Mucosa of descending colon (tissue), 3 donors: ENCODE measurements around the gene KLHDC9. TPM values are rescaled to one million over a fixed set of nuclear protein-coding genes. Genes with fewer than 3 reads are reported as not detected.

Experiments
- ATAC-seq: fragments of 200-7000 bp; cut with Tn5 transposase; one replicate; pipeline ENCODE4 v1.9.1; 2020; ENCODE audit warnings: mild to moderate bottlenecking, moderate library complexity
- DNase-seq, 3 donors: peaks; one replicate each; pipeline ENCODE4 v3.0.0-alpha.2; 2020
- H3K36me3 ChIP-seq: fragments of 200-600 bp; one replicate; pipeline ENCODE4 v1.8.0; 2021; ENCODE audit warnings: low read depth, mild to moderate bottlenecking
- H3K4me1 ChIP-seq: fragments of 200-600 bp; one replicate; pipeline ENCODE4 v1.8.0; 2021; ENCODE audit warnings: low read depth, mild to moderate bottlenecking
- H3K4me3 ChIP-seq: fragments of 200-600 bp; one replicate; pipeline ENCODE4 v1.8.0; 2021; ENCODE audit warnings: mild to moderate bottlenecking
- H3K9me3 ChIP-seq: fragments of 200-600 bp; one replicate; pipeline ENCODE4 v1.8.0; 2021; ENCODE audit warnings: mild to moderate bottlenecking
- intact Hi-C, 2 donors: fragments of 100-400 bp; cut with DNase I in 1 of 2; cut with micrococcal nuclease in 1 of 2; formaldehyde crosslinking; loops; one replicate each; pipeline versions ENCODE4 v1.11.0 to v1.11.1; 2022; cut with DNase I, micrococcal nuclease
- total RNA-seq, 3 donors: library from RNA; stranded (reverse); fragmentation: NEBNext Ultra II Directional in 2 of 3; extraction: Animal tissue kit (Norgen Biotek cat#: 25700) in 2 of 3; gene quantifications; one replicate each; pipeline versions ENCODE4 v1.2.1 to v1.2.4, GENCODE V29; 2021 to 2023
- TF ChIP-seq, protein P1 (sequence below): fragments of 200-600 bp; IDR thresholded peaks from one replicate; pipeline ENCODE4 v1.8.0; 2022; ENCODE audit warnings: antibody characterized with exemption, mild to moderate bottlenecking
- donor health status: DM: no; HTN: no; CAD: no; lungs with moderate emphysema.
- donor health status: DM: no; HTN: no; CAD: no.
- donor health status: DM: no; HTN: yes; CAD: no.

The KLHDC9 gene
- total RNA-seq, 3 donors from 2014 or later, result 9.5 to 10.7 (median 9.7) TPM

DNA sequence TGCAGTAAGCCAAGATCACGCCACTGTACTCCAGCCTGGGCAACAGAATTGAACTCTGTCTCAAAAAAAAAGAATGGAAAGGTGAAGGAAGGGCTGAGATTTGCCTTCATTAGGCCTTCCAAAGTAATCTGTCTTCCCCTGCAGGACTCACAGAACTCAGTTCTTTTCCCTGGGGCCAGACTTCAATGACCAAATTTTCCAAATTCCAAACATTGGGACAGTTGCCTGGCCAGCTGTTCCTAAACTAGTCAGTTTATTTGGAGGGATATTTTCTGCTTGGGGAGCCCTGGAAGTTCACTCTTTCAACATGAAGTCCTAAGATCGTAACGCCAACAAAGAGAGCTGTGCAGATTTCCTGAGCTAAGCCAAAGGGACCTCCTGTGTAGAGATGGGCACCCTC lies 39.7 kb downstream of the KLHDC9 start:
- intact Hi-C loops, result no loop called here
- Histone ChIP-seq H3K9me3 (no peaks in the 10 kb centered on the region), H3K36me3 (no peaks in the 10 kb centered on the region), H3K4me1 (peaks cover 13% of the 10 kb centered on the region), H3K4me3 (no peak overlapping the region)
- no peak for ATAC-seq
- DNase-seq, result no peak
- TF ChIP-seq, protein P1, sequence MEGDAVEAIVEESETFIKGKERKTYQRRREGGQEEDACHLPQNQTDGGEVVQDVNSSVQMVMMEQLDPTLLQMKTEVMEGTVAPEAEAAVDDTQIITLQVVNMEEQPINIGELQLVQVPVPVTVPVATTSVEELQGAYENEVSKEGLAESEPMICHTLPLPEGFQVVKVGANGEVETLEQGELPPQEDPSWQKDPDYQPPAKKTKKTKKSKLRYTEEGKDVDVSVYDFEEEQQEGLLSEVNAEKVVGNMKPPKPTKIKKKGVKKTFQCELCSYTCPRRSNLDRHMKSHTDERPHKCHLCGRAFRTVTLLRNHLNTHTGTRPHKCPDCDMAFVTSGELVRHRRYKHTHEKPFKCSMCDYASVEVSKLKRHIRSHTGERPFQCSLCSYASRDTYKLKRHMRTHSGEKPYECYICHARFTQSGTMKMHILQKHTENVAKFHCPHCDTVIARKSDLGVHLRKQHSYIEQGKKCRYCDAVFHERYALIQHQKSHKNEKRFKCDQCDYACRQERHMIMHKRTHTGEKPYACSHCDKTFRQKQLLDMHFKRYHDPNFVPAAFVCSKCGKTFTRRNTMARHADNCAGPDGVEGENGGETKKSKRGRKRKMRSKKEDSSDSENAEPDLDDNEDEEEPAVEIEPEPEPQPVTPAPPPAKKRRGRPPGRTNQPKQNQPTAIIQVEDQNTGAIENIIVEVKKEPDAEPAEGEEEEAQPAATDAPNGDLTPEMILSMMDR, result no peak

DNA sequence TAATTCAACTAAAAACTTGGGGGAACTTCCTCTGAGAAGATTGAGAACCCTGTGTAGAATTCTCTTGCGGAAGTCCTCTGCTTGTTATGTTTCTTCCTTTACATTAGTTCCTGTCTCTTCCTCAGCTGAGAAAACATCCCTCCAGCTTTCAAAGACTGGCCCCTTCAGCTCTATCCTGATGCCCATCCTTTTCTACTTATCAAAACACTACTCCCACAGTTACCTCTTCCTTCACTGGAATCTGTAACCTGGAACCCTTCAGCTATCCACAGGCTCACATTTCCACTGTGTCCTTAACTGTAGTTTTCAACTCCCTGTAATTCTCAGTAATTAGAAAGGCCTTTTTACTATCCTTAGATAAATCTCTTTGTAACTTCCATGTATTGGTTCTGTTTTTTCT lies 40.3 kb downstream of the KLHDC9 start:
- Histone ChIP-seq H3K9me3 (no peaks in the 10 kb centered on the region), H3K36me3 (no peaks in the 10 kb centered on the region), H3K4me3 (no peak overlapping the region), H3K4me1 (peaks cover 12% of the 10 kb centered on the region)
- intact Hi-C loops, result no loop called here
- TF ChIP-seq, protein P1, result no peak
- DNase-seq (no peak), ATAC-seq (no peak)

- Histone ChIP-seq H3K9me3 (no peaks in the 10 kb centered on the region), H3K36me3 (no peaks in the 10 kb centered on the region), H3K4me3 (no peak overlapping the region), H3K4me1 (no peaks in the 10 kb centered on the region)
- DNase-seq, result peak in 1 of 3 donors; percentile 80
- TF ChIP-seq, protein P1, result peak; percentile 10
- peak; percentile 30 for ATAC-seq
- intact Hi-C loops, result no loop called here
Observed at GRCh38 chr1:161139766-161140165, 41.6 kb downstream of the KLHDC9 start.

DNA sequence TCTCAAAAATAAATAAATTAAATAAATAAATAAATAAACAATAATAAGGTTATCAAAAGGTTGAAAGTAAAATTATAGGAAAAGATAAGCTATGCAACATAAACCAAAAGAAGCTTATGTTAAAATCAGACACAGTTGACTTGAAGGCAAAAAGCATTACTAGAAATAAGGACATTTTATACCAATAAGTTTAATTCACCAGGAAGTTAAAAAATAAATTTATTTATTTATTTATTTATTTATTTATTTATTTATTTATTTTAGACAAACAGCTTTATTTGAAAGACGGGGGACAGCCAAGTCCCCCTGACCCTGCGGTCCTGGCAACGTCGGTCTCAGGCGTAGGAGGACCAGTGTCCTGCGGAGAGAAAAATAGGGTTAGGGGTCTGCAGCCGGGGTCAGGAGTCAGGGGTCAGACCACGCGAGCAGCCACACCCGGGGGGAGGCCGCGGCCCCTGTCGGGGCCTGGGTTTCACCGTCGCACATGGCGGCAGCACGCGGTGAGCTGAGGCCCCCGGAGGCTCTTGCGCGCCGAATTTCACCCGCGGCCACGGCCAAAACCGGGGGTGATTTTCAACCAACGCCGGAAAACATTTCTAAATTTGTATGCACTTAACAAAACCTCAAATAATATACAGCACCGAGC lies 42.7 kb downstream of the KLHDC9 start:
- no peak for DNase-seq
- no peaks in the 10 kb centered on the region for H3K9me3 ChIP-seq
- TF ChIP-seq, protein P1, result no peak
- H3K36me3 ChIP-seq, result no peaks in the 10 kb centered on the region
- H3K4me1 ChIP-seq, result no peaks in the 10 kb centered on the region
- no peak overlapping the region for H3K4me3 ChIP-seq
- ATAC-seq, result no peak
- intact Hi-C loops, result no loop called here

DNA sequence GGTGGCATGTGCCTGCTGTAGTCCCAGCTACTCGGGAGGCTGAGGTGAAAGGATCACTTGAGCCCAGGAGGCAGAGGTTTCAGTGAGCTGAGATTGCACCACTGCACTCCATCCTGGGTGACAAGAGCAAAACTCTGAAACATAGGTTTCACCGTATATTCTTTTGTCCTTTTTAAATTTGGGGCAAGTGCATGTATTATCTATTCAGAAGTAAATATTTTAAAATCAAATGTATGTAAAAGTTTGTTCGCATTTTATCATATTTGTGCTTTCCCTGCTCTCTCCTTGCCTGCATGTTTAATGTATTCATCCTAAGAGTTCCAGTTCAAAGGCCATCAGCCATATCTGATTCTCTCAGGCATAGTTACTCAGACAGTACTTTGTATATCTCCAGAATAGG lies 47.7 kb downstream of the KLHDC9 start:
- no peak overlapping the region for H3K4me3 ChIP-seq
- no peak for ATAC-seq

More for the DNA sequence above, 47.7 kb downstream of the KLHDC9 start:
- H3K4me1 ChIP-seq, result no peaks in the 10 kb centered on the region
- no peak for DNase-seq
- H3K36me3 ChIP-seq, result no peaks in the 10 kb centered on the region
- intact Hi-C loops, result no loop called here
- TF ChIP-seq, protein P1, result no peak
- H3K9me3 ChIP-seq, result no peaks in the 10 kb centered on the region

Other genes with a start within 250 kb of the KLHDC9 start
- gene CD244, start 235.5 kb upstream of the KLHDC9 start, total RNA-seq, result 1 to 10 TPM in 2 of 3 donors, under 1 TPM in 1; 0.96 to 1.4 (median 1.2) TPM
- gene ITLN1, start 213.2 kb upstream of the KLHDC9 start, total RNA-seq, result 100 to 1,000 TPM; 103 to 254 (median 221) TPM
- not detected for gene ITLN2, start 143.6 kb upstream of the KLHDC9 start, total RNA-seq
- 100 to 1,000 TPM in 2 of 3 donors, 10 to 100 TPM in 1; 84.0 to 222 (median 157) TPM for gene F11R, start 77.2 kb upstream of the KLHDC9 start, total RNA-seq
- gene TSTD1, start 59.4 kb upstream of the KLHDC9 start, total RNA-seq, result 100 to 1,000 TPM in 1 of 3 donors, 10 to 100 TPM in 2; 48.9 to 105 (median 80.1) TPM
- 10 to 100 TPM; 66.8 to 80.5 (median 71.7) TPM for gene USF1, start 52.4 kb upstream of the KLHDC9 start, total RNA-seq
- 1 to 10 TPM; 3.8 to 9.0 (median 8.1) TPM for gene ARHGAP30, start 28.5 kb upstream of the KLHDC9 start, total RNA-seq
- gene NECTIN4, start 8.8 kb upstream of the KLHDC9 start, total RNA-seq, result 1 to 10 TPM; 1.6 to 5.4 (median 4.6) TPM
- gene PFDN2, start 19.7 kb downstream of the KLHDC9 start, total RNA-seq, result 10 to 100 TPM; 20.7 to 40.2 (median 29.4) TPM
- gene NIT1, start 19.7 kb downstream of the KLHDC9 start, total RNA-seq, result 10 to 100 TPM; 56.7 to 79.7 (median 62.8) TPM
- gene DEDD, start 34.3 kb downstream of the KLHDC9 start, total RNA-seq, result 10 to 100 TPM; 33.3 to 43.0 (median 37.2) TPM
- 100 to 1,000 TPM in 1 of 3 donors, 10 to 100 TPM in 2; 88.6 to 114 (median 90.6) TPM for gene UFC1, start 55.6 kb downstream of the KLHDC9 start, total RNA-seq
- 10 to 100 TPM; 20.1 to 35.4 (median 29.5) TPM for gene USP21, start 61.1 kb downstream of the KLHDC9 start, total RNA-seq
- gene PPOX, start 68.1 kb downstream of the KLHDC9 start, total RNA-seq, result 10 to 100 TPM; 15.0 to 21.9 (median 16.3) TPM
- gene B4GALT3, start 79.1 kb downstream of the KLHDC9 start, total RNA-seq, result 10 to 100 TPM; 25.1 to 35.9 (median 33.3) TPM
- 1 to 10 TPM in 2 of 3 donors, under 1 TPM in 1; 0.96 to 7.2 (median 3.8) TPM for gene ADAMTS4, start 100.7 kb downstream of the KLHDC9 start, total RNA-seq
- gene NDUFS2, start 104.0 kb downstream of the KLHDC9 start, total RNA-seq, result 100 to 1,000 TPM; 119 to 159 (median 154) TPM
- 10 to 100 TPM in 2 of 3 donors, 1 to 10 TPM in 1; 5.8 to 43.9 (median 27.1) TPM for gene FCER1G, start 116.9 kb downstream of the KLHDC9 start, total RNA-seq
- gene APOA2, start 125.3 kb downstream of the KLHDC9 start, total RNA-seq, result not detected
- 10 to 100 TPM; 17.2 to 24.5 (median 23.5) TPM for gene TOMM40L, start 127.7 kb downstream of the KLHDC9 start, total RNA-seq
- gene NR1I3, start 139.8 kb downstream of the KLHDC9 start, total RNA-seq, result not detected
- gene PCP4L1, start 160.4 kb downstream of the KLHDC9 start, total RNA-seq, result 10 to 100 TPM in 1 of 3 donors, 1 to 10 TPM in 1, under 1 TPM in 1; 0.41 to 12.2 (median 1.6) TPM
- gene MPZ, start 211.6 kb downstream of the KLHDC9 start, total RNA-seq, result 10 to 100 TPM in 1 of 3 donors, 1 to 10 TPM in 2; 2.1 to 12.2 (median 3.2) TPM
- gene SDHC, start 216.0 kb downstream of the KLHDC9 start, total RNA-seq, result 100 to 1,000 TPM; 194 to 244 (median 244) TPM